GM12872 (cell line): Measurements from ENCODE around the gene DIP2B.

Experiments
- TF ChIP-seq, protein P1 (sequence below): IDR thresholded peaks from 3 replicates; pipeline ENCODE4 v1.5.1; 2011; ENCODE audit warnings: low read depth, mild to moderate bottlenecking, low read length, moderate library complexity; ENCODE audit not compliant: insufficient read depth

Gene DIP2B

DNA sequence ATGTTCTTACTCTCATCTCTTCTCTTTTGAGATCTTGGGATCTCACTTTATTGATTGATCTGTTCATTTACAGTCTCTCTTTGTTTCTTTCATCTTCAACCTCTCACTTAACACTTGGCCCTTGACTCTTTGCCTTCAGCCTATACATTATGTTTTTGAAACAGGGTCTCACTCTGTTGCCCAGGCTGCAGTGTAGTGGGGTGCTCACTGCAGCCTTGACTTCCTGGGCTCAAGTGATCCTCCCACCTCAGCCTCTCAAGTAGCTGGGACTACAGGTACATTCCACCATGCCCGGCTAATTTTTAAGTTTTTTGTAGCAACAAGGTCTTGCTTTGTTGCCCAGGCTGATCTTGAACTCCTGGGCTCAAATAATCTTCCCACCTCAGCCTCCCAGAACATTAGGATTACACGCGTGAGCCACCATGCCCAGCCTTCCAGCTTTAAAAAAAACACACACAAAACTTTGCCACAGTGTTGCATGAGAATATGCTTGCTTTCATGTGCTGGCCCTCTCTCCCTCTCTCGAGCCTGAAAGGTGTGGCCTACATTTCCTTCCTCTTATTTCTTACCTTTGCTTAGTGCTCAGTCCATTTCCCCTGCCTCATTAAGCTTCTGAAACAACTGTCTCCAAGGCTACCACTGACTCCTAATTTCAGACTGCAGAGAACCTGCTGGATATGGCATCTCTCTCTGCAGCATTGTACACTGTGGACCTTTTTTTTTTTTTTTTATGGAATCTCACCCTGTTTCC lies 9.9 kb downstream of the DIP2B start:
- TF ChIP-seq, protein P1, sequence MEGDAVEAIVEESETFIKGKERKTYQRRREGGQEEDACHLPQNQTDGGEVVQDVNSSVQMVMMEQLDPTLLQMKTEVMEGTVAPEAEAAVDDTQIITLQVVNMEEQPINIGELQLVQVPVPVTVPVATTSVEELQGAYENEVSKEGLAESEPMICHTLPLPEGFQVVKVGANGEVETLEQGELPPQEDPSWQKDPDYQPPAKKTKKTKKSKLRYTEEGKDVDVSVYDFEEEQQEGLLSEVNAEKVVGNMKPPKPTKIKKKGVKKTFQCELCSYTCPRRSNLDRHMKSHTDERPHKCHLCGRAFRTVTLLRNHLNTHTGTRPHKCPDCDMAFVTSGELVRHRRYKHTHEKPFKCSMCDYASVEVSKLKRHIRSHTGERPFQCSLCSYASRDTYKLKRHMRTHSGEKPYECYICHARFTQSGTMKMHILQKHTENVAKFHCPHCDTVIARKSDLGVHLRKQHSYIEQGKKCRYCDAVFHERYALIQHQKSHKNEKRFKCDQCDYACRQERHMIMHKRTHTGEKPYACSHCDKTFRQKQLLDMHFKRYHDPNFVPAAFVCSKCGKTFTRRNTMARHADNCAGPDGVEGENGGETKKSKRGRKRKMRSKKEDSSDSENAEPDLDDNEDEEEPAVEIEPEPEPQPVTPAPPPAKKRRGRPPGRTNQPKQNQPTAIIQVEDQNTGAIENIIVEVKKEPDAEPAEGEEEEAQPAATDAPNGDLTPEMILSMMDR: no peak

DNA sequence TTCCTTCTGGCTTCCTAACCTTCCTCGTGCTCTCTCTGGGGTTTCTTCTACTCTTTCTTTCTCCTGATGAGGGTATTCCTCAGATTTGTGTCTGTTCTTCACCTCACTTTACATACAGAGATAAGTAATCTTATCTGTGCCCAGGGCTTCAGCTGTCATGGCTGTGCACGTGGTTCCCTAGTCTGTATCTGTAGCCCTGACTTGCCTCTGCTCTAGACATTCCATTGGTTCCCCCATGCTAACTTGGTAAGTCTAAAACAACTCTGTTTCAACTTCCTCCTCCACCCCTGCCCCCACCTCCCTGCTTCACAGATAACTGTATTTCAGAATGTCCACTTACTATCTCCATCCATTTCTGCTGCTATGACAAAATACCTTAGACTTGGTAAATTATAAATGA lies 10.8 kb downstream of the DIP2B start:
- TF ChIP-seq, protein P1: no peak

DNA sequence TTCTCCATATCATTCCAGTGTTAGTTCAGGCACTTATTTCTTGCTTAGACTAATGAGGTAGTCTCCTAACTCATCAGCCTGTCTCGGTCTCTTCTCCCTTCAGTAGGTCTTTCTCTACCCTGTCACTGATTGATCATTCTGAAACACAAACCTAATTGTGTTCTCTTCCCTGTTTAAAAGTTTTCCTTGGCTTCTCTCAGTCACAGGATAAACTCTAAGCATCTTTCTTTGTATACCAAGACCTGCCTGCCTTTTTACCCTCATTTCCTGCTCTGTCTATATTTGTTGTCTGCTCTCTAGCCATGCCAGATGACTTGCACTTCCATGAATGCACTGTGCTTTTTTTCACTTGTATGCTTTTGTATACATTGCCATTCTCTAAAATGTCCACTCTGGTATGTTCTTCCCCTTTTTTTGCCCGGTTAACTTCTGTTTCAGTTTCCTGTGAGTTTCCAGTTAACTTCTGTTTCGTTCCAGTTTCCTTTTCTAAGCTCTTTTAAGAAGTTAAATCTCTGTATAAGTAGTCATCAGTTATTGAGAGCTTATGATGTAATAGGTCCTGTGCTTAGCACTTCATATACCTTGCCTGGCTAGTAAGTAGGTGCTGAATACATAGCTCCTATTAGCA lies 12.8 kb downstream of the DIP2B start:
- TF ChIP-seq, protein P1: no peak

DNA sequence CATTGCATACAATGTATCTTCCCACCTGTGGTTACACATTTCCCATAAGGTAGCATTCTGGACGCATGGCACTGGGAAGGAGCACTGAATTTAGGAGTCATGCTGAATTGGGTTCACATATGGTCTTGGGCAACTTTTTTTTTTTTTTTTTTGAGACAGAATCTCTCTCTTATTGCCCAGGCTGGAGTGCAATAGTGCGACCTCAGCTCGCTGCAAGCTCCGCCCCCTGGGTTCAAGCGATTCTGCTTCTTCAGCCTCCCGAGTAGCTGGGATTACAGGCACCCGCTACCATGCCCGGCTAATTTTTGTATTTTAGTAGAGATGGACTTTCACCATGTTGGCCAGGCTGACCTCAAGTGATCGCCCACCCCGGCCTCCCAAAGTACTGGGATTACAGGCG lies 13.3 kb downstream of the DIP2B start:
- TF ChIP-seq, protein P1: no peak

DNA sequence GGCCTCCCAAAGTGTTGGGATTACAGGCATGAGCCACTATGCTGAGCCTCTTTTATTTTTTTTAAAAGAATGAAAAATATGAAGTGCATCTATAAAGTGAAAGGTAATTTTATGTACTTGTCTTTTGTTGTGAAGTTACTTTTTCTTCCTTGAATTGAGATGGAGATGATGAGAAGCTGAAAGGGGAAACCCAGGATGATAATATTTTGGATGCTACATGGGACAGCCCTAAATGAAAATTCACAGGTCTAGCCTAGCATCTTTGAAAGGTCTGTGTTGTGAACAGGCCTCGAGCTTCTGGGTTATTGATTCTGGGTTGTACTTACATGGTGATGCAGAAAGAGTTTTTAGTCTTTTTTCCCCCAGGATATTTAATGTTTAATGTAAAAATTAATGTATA lies 14.6 kb downstream of the DIP2B start:
- TF ChIP-seq, protein P1: no peak

DNA sequence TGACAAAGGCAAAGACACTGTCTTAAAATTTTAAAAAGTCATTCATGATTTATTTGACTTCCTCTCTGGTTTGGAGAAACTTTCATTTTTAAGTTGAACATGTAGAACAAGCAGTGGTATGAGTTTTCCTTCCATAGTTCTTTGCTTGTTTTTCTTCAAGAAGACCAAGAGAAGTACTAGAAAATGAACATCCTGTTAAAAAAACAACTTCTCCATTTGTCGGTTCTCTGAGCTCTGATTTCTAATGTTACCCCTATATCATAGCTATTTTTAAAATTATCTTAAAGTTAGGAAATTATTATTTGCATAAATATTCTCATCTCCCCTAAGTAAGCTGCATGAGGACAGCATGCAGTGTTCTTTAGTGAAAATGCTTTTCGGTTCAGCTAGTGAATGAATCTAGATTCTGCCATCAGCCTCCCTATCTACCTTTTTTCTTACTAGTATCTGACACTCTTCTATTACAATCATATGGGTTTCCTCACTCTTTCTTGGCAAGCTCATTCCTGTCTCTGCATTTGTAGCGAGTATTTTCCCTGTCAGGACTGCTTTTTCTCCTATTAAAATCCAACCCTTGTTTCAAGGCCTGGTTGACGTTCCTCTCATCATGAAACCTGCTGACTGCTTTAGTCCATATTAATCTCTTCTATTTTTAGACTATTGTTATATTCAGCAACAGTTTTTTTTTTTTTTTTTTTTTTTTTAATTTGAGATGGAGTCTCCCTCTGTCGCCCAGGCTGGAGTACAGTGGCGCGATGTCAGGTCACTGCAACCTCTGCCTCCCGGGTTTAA lies 15.8 kb downstream of the DIP2B start:
- TF ChIP-seq, protein P1: no peak

DNA sequence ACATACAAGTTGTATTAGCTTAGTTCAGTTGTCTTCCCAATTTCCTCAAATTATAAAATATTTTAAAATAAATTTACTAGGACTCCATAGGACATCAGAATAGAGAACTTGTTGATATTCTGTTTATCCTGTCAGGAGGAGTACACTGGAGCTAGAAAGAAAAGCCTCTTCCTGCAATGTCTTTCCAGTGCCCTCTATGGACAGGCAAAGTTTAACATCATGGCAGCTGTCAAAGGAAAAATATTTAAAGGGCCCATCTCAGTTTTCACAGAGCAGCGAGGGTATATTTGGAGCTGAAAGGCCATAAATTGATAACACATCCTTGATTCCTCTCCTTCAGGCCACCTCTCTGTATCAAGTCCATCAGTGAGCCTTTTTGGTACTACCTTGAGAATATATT lies 19.0 kb downstream of the DIP2B start:
- TF ChIP-seq, protein P1: no peak
